Activated T-cell treated with anti-CD3 and anti-CD28 coated beads, Interleukin-2, amount 50 U/mL, for 24 hours (primary cell): ENCODE results near the gene MTAP.

Experiments
- DNase-seq: peaks from one replicate; pipeline ENCODE4 v3.0.0-alpha.2; 2020
- H3K27ac Mint-ChIP-seq: 2 replicates; pipeline ENCODE4 v1.8.0; 2020; ENCODE audit warnings: mild to moderate bottlenecking, mixed read lengths
- H3K27me3 Mint-ChIP-seq: 2 replicates; pipeline ENCODE4 v1.8.0; 2020; ENCODE audit warnings: mixed read lengths
- H3K36me3 Mint-ChIP-seq: 2 replicates; pipeline ENCODE4 v1.8.0; 2020; ENCODE audit warnings: low read depth, mixed read lengths
- H3K4me1 Mint-ChIP-seq: 2 replicates; pipeline ENCODE4 v1.8.0; 2020; ENCODE audit warnings: low read depth, mixed read lengths
- H3K4me3 Mint-ChIP-seq: 2 replicates; pipeline ENCODE4 v1.8.0; 2020; ENCODE audit warnings: mild to moderate bottlenecking, moderate library complexity, mixed read lengths
- H3K9me3 Mint-ChIP-seq: 2 replicates; pipeline ENCODE4 v1.8.0; 2020; ENCODE audit warnings: mixed read lengths

MTAP gene

DNA sequence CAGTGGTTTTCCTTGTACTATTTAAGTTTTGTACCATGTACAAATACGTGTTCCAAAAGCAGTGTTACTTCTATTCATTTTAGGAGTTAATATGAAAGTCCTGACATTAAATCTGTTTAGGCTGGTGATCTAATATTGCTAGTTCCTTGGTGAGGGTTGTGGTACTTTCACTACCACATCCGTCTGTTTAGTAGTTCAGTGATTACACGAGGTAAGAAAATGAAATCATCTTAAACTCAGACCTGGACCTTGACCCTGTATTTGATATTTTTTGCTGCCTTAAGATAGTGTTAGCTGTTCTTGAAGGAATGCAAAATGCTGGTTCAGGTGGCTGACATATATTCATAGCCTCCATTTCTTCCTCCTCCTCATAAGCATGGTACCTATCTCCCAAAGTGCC, 50.3 kb downstream of the MTAP start:
- H3K27ac Mint-ChIP-seq = no peak overlapping the region
- peaks cover 25% of the 10 kb centered on the region for H3K4me1 Mint-ChIP-seq
- peaks cover 10% of the 10 kb centered on the region for H3K9me3 Mint-ChIP-seq
- DNase-seq = no peak
- no peaks in the 10 kb centered on the region for H3K27me3 Mint-ChIP-seq
- H3K36me3 Mint-ChIP-seq = peaks cover 97% of the 10 kb centered on the region
- no peak overlapping the region for H3K4me3 Mint-ChIP-seq

DNA sequence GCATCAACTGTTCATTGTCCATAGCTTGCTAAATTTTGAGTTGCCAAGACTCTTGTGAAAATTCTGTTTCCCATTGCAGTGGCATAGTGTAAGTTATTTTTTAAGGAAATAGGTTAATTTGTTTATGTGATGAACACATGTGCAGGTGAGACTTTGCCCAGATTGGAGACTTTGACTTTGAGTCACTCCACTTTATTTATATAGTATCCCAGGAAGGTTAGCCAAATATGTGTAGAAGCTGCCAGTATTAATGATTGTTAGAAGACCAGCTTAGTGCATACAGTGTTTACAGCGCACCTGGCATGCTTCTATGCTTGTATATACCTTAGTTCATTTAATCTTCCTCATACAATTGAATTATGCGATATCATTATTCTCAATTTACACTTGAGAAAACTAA, 51.0 kb downstream of the MTAP start:
- Mint-ChIP-seq H3K9me3 (peaks cover 3% of the 10 kb centered on the region), H3K4me3 (no peak overlapping the region), H3K4me1 (peaks cover 25% of the 10 kb centered on the region), H3K36me3 (peaks cover 97% of the 10 kb centered on the region), H3K27me3 (no peaks in the 10 kb centered on the region), H3K27ac (no peak overlapping the region)
- DNase-seq = no peak

- peaks cover 97% of the 10 kb centered on the region for H3K36me3 Mint-ChIP-seq
Observed at GRCh38 chr9:21854119-21854518, 51.7 kb downstream of the MTAP start.

DNA sequence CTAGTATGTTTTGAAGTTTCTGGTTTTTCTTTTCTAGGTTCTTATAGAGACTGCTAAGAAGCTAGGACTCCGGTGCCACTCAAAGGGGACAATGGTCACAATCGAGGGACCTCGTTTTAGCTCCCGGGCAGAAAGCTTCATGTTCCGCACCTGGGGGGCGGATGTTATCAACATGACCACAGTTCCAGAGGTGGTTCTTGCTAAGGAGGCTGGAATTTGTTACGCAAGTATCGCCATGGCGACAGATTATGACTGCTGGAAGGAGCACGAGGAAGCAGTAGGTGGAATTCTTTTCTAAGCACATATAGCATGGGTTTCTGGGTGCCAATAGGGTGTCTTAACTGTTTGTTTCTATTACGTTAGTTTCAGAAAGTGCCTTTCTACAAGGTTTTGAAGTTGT, 52.2 kb downstream of the MTAP start:
- Mint-ChIP-seq H3K36me3 (peaks cover 97% of the 10 kb centered on the region), H3K4me3 (no peak overlapping the region), H3K4me1 (peaks cover 25% of the 10 kb centered on the region), H3K27me3 (no peaks in the 10 kb centered on the region), H3K9me3 (no peaks in the 10 kb centered on the region), H3K27ac (no peak overlapping the region)
- DNase-seq = no peak

More at GRCh38 chr9:21854119-21854518, 51.7 kb downstream of the MTAP start:
- no peak overlapping the region for H3K4me3 Mint-ChIP-seq
- no peak for DNase-seq
- H3K4me1 Mint-ChIP-seq = peaks cover 25% of the 10 kb centered on the region
- H3K27ac Mint-ChIP-seq = no peak overlapping the region
- H3K9me3 Mint-ChIP-seq = no peaks in the 10 kb centered on the region
- no peaks in the 10 kb centered on the region for H3K27me3 Mint-ChIP-seq

DNA sequence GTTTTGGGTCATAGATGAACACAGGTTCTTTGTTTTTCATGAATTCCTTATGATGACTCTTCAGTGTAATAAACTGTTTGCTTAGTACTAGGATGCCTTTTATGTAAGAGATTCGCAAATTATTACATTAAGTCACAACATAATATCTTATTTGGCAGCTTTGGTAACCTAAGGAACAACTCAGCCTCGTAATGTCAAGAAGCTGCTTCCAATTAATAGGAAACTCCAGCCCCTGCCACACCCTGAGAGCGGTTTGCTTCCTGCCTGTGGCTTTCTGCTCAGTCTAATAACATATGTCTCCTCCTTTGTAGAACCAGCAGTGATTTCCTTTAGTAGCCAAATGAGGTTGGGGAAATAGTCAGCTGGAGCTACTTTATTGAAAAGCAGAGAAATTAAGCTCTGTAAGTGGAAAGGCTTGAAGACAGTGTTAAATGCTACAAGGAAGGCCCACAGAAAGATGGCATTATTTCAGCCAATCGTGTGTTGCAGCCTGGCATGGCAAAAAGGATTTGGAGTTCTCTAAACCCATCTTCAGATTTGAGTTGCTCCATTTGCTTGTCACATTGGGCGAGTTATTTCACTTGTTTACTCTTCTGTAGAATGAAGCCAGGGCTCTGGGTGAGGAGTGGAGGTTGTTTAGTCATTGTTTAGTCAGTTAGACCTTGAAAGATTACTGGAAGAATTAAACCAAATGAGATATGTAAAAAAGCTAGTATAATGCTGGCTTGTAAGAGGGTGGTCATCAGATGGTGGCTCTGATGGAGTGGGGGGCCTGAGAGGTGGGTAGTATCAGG, 54.1 kb downstream of the MTAP start:
- peaks cover 97% of the 10 kb centered on the region for H3K36me3 Mint-ChIP-seq
- H3K27ac Mint-ChIP-seq = peak overlapping the region; percentile 19
- no peak overlapping the region for H3K4me3 Mint-ChIP-seq

DNA sequence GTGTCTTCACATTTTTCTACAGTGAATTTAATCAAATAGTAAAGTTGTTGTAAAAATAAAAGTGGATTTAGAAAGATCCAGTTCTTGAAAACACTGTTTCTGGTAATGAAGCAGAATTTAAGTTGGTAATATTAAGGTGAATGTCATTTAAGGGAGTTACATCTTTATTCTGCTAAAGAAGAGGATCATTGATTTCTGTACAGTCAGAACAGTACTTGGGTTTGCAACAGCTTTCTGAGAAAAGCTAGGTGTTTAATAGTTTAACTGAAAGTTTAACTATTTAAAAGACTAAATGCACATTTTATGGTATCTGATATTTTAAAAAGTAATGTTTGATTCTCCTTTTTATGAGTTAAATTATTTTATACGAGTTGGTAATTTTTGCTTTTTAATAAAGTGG, 60.4 kb downstream of the MTAP start:
- H3K4me1 Mint-ChIP-seq = peaks cover 2% of the 10 kb centered on the region
- peaks cover 79% of the 10 kb centered on the region for H3K36me3 Mint-ChIP-seq
- H3K9me3 Mint-ChIP-seq = no peaks in the 10 kb centered on the region
- no peaks in the 10 kb centered on the region for H3K27me3 Mint-ChIP-seq
- H3K4me3 Mint-ChIP-seq = no peak overlapping the region
- no peak for DNase-seq
- no peak overlapping the region for H3K27ac Mint-ChIP-seq

More for the DNA sequence above, 54.1 kb downstream of the MTAP start:
- no peak for DNase-seq
- Mint-ChIP-seq H3K27me3 (no peaks in the 10 kb centered on the region), H3K9me3 (no peaks in the 10 kb centered on the region), H3K4me1 (peaks cover 22% of the 10 kb centered on the region)

DNA sequence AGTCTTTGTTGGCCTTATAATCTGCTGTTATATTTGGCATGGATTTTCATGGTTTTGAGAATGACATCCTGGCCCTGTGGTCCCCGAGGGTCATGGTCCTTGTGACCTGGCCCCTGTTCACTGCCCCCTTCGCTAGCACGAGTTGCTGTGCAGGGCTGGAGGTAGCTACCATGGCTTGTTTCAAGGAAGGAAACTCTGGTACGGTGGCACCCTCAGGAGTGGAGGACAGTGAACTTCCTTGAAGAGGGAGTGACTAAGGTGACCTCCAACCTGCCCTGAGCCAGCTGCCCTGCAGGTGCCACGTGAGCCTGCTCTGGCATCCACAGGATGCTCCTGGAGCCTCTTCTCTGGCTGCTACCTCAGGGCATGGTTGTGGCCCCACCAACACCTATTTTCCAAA, 62.1 kb downstream of the MTAP start:
- Mint-ChIP-seq H3K36me3 (peaks cover 62% of the 10 kb centered on the region), H3K27ac (no peak overlapping the region), H3K9me3 (no peaks in the 10 kb centered on the region), H3K4me1 (peaks cover 2% of the 10 kb centered on the region), H3K27me3 (no peaks in the 10 kb centered on the region), H3K4me3 (no peak overlapping the region)
- DNase-seq = no peak

DNA sequence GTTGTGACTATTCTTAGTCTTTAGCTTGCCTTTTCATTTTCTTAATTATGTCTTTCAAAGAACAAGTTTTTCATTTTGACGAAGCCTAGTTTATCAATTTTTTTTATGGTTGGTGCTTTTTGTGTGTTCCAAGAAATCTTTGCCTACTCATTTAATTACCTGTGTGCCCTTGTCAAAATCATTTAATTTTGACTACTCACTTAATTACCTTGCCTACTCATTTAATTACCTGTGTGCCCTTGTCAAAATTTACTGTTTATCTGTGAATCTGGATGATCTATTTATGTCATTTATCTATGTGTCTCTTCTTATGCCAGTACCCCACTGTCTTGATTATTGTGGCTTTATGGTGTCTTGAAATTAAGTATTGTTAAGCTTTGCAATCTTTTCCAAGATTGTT, 63.9 kb downstream of the MTAP start:
- H3K9me3 Mint-ChIP-seq = no peaks in the 10 kb centered on the region
- H3K36me3 Mint-ChIP-seq = peaks cover 46% of the 10 kb centered on the region
- no peak overlapping the region for H3K4me3 Mint-ChIP-seq
- no peak overlapping the region for H3K27ac Mint-ChIP-seq
- DNase-seq = no peak
- no peaks in the 10 kb centered on the region for H3K27me3 Mint-ChIP-seq
- peaks cover 2% of the 10 kb centered on the region for H3K4me1 Mint-ChIP-seq

GRCh38 chr9:21871256-21871975, 69.0 kb downstream of the MTAP start:
- no peak for DNase-seq
- Mint-ChIP-seq H3K9me3 (peaks cover 10% of the 10 kb centered on the region), H3K4me1 (peaks cover 6% of the 10 kb centered on the region), H3K36me3 (peaks cover 45% of the 10 kb centered on the region), H3K27me3 (no peaks in the 10 kb centered on the region), H3K27ac (no peak overlapping the region), H3K4me3 (no peak overlapping the region)

DNA sequence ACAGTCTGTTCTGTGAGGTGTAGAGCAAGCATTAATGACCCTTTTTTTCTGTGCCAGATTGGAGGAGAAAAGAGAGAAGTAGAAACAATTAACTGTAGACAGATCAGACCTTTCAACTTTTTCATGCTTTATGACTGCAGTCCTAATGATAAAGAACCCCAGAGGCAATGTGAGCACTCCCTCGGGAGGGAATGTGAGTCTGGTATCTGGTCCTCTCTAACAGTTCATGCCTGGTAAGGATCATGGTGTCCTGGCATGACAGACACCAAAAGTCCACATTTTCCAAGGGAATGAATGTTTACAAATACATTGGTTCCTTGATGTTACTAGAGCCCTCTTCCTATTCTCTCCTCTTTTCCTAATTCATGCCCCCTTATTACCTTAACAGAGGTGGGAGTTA, 70.3 kb downstream of the MTAP start:
- peaks cover 57% of the 10 kb centered on the region for H3K36me3 Mint-ChIP-seq
- H3K9me3 Mint-ChIP-seq = peaks cover 19% of the 10 kb centered on the region
- no peak overlapping the region for H3K27ac Mint-ChIP-seq

GRCh38 chr9:21873540-21874221, 71.2 kb downstream of the MTAP start:
- Mint-ChIP-seq H3K9me3 (peaks cover 25% of the 10 kb centered on the region), H3K27me3 (no peaks in the 10 kb centered on the region), H3K27ac (no peak overlapping the region), H3K36me3 (peaks cover 66% of the 10 kb centered on the region), H3K4me1 (peaks cover 6% of the 10 kb centered on the region), H3K4me3 (no peak overlapping the region)
- DNase-seq = no peak

More for the DNA sequence above, 70.3 kb downstream of the MTAP start:
- peaks cover 6% of the 10 kb centered on the region for H3K4me1 Mint-ChIP-seq
- no peaks in the 10 kb centered on the region for H3K27me3 Mint-ChIP-seq
- DNase-seq = no peak
- H3K4me3 Mint-ChIP-seq = no peak overlapping the region

- Mint-ChIP-seq H3K4me3 (no peak overlapping the region), H3K27ac (peak overlapping the region; percentile 9), H3K4me1 (peaks cover 6% of the 10 kb centered on the region), H3K36me3 (peaks cover 87% of the 10 kb centered on the region), H3K27me3 (no peaks in the 10 kb centered on the region), H3K9me3 (peaks cover 41% of the 10 kb centered on the region)
- no peak for DNase-seq
Observed at GRCh38 chr9:21875893-21876292, 73.5 kb downstream of the MTAP start.

DNA sequence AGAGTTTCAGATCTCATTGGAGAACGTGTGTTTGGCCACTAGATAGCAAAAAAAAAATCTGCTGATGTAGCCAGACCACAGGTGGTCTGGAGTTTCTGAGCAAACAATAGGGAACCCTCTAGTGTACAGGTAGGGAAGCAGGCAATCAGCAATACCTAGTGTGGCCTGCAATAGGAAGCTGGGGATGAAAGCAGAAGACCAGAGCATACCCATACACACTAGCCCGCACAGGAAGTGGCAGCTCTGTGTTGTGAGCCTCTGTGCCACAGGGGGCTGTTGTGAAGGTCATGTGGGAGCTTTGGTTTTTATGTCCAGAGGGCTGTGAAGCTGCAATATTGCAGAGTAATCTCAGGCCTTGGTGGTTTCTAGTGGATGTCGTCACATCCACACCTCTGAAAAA, 81.2 kb downstream of the MTAP start:
- Mint-ChIP-seq H3K4me3 (no peak overlapping the region), H3K27ac (no peak overlapping the region), H3K36me3 (peaks cover 80% of the 10 kb centered on the region), H3K9me3 (peaks cover 38% of the 10 kb centered on the region), H3K4me1 (no peaks in the 10 kb centered on the region), H3K27me3 (no peaks in the 10 kb centered on the region)
- no peak for DNase-seq

DNA sequence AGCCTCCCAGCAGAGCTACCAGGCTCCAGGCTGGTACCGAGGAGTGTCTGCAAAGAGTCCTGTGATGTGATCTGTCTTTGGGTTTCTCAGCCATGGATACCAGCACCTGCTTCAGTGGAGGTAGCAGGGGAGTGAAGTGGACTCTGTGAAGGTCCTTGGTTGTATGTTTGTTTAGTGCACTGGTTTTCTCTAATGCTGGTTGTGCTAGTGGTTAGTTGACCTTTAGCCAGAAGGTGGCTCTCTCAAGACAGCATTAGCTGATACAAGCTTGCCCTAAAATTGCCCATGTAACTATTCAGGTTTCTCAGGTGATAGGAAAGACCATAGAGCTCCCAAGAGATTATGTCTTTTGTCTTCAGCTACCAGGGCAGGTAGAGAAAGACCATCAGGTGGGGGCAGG, 87.2 kb downstream of the MTAP start:
- peaks cover 56% of the 10 kb centered on the region for H3K9me3 Mint-ChIP-seq
- H3K27me3 Mint-ChIP-seq = no peaks in the 10 kb centered on the region
- no peak overlapping the region for H3K27ac Mint-ChIP-seq
- H3K4me1 Mint-ChIP-seq = no peaks in the 10 kb centered on the region
- peaks cover 83% of the 10 kb centered on the region for H3K36me3 Mint-ChIP-seq
- H3K4me3 Mint-ChIP-seq = no peak overlapping the region
- DNase-seq = no peak

DNA sequence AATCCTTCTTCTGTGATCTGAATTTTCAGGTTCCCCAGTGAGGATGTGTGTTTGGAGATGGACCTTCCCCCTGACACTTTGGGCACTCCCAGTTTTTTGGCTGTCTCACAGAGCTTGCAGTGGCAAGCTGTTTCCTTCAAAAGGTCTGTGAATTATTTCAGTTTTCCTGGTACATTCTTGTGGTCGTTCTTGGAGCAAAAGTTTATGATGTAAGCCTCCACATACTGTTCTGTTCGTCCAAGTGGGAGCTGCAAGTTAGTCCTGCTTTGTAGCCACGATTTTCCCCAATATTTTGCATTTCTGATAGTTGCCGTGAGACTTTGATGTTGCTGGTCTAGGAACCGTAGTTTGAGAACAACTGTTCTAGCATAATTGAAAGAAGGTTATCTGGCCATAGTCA, 88.3 kb downstream of the MTAP start:
- Mint-ChIP-seq H3K27me3 (no peaks in the 10 kb centered on the region), H3K36me3 (peaks cover 78% of the 10 kb centered on the region), H3K27ac (no peak overlapping the region), H3K4me3 (no peak overlapping the region), H3K9me3 (peaks cover 57% of the 10 kb centered on the region), H3K4me1 (no peaks in the 10 kb centered on the region)
- DNase-seq = no peak
